ENCODE measurements around the gene ETF1.
A peak's percentile ranks its signal among the peaks of the same experiment; 100 is the strongest.

Gene ETF1

DNA sequence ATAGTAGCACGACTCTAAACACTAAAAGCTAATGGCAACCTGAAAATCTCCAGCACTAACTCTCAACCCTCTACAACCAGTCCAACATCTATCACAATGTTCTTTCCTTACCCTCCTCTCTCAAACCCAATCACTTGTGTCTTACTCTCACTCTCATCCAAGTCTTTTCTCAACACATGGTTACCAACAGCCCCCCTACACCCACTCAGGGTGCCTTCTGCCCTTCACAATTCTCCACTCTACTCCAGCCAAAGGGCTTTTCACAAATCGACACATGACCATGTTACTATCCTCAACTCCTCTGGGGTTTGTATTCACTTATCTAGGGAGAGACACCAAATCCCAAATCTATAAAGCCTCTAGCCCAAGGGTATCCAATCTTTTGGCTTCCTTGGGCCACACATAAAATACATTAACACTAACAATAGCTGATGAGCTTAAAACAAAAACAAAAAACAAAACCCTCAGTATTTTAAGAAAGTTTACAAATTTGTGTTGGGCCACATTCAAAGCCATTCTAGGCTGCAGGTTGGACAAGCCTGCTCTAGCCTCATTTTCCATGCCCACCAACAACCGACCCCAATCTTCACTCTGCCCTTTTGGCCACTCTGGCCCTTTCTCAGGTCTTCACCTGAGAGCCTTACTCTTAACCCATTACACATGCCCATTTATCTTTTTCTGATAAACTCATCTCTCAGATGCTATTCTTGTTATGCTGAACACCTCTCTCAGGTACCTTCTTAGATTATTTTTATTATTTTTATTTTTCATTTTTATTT lies 20.5 kb upstream of the ETF1 start:
- no peak for DNase-seq (ENCODE audit: low read depth)

DNA sequence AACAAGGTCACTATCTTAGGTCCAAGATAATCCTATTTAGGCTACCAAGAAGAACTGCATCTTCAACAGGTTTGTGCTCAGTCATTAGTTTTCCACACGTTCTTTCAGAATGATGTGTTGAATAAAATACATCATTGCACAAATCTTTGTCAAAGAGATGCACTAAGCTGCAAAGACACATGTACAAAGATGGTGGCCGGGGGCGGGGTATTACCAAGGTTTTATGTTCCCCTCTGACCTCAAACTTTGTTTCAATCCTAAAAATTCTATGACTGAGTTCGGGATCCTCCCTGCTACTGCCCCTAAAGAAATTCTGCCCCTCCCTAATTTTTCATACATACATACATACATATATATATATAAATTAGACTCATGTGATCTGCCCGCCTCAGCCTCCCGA lies 17.9 kb upstream of the ETF1 start:
- DNase-seq (ENCODE audit: low read depth): no peak

DNA sequence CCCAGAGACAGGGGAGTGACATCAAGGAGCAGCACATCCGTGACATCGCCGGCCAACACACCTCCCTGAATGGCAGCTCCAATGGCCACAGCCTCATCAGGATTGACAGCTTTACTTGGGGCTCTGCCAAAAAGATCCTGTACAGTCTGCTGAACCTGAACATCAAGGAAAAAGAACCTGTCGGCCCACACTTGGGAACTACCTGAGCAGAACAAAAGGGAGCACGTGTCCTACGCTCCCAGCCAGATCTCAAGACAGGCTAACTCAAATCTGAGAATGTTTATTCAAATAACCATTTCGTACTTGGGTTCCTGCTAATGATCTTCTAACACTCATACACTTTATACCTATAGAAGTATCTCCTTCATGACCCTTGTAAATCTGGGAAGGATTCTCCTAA lies 16.9 kb upstream of the ETF1 start:
- no peak for DNase-seq (ENCODE audit: low read depth)

DNA sequence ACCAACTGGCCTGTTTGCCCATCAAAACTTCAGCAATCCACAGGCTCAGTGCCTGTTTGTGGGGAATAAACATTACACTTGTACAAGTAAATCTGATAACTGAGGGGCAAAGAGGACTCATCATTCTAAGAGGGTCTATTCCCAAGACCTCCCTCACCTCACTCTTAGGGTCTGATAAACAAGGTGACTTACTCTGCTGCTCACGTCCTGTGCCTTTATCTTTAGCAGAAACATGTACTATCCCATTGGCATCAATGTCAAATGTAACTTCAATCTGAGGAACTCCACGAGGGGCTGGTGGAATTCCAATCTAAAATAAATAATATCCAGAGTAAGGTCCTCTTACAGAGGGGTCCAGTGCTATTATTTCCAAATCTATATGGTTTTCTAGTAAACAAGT lies 14.6 kb upstream of the ETF1 start:
- DNase-seq (ENCODE audit: low read depth): no peak

DNA sequence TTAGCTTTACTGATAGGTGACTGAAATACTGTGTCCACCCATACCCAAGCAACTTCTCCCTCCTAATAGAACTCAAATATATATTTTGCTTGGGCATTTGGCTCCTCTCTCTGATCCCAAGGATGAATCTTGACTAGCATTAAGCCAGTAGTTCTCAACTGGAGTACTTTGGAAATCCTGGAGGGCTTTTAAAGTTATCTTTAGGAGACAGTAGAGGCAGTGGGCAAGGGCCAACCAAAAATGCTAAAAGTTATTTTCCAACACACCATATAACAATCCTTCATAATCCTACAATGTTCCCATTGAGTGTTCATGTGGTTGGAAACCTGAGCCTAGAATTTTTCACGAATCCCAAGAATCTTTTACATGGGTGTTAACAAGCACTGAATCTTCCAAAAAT lies 11.1 kb upstream of the ETF1 start:
- no peak for DNase-seq (ENCODE audit: low read depth)

DNA sequence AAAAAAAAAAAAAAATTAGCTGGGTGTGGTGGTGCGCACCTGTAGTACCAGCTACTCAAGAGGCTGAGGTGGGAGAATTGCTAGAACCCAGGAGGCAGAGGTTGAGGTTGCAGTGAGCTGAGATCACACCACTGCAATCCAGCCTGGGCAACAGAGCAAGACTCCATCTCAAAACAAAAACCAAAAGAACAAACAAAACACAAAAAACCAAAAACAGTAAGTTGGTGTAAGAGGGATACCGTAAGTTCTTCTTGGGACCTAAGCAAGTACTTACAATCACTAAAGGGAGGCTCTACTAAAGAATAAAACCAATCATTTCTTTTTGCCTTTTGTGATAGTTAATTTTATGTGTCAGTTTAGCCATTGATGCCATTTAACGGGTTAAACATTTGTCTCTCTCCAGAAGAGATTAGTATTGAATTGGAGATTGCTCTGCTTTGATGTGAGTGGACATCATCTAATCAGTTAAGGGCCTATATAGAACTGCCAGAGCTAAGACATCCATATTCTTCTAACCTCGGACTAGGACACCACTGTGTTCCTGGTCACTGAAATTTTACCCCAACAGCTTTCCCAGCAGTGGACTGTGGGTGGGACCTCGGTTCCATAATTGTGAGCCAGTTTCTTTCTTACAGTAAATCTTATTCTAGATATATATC lies 10.5 kb upstream of the ETF1 start:
- no peak for DNase-seq (ENCODE audit: low read depth)

DNA sequence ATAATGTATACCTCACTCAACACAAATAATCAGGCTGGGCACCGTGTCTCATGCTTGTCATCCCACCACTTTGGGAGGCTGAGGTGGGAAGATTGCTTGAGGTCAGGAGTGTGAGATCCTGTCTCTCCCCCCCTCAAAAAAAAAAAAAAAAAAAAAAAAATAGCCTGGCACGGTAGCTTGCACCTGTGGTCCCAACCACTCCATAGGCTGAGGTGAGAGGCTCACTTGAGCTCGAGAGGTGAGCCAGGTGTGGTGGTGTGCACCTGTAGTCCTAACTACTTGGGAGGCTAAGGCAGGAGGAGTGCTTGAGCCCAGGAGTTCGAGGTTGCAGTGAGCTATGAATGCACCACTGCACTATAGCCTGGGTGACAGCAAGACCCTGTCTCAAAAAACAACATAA lies 9.6 kb upstream of the ETF1 start:
- DNase-seq (ENCODE audit: low read depth): no peak

DNA sequence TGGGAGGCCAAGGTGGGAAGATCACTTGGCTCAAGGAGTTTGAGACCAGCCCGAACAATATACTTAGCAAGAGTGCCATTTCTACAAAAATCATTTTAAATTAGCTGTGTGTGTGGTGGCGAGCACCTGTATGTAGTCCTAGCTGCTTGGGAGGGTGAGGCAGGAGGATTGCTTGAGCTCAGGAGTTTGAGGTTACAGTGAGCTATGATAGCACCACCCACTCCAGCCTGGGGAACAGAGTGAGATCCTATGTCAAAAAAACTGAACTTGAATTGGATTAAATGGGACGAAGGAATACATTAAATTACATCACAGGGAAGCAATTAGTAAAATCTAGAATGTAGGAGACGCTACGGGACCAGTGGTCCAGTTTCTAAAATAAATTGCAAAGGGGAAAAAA lies 6.4 kb upstream of the ETF1 start:
- DNase-seq (ENCODE audit: low read depth): no peak

DNA sequence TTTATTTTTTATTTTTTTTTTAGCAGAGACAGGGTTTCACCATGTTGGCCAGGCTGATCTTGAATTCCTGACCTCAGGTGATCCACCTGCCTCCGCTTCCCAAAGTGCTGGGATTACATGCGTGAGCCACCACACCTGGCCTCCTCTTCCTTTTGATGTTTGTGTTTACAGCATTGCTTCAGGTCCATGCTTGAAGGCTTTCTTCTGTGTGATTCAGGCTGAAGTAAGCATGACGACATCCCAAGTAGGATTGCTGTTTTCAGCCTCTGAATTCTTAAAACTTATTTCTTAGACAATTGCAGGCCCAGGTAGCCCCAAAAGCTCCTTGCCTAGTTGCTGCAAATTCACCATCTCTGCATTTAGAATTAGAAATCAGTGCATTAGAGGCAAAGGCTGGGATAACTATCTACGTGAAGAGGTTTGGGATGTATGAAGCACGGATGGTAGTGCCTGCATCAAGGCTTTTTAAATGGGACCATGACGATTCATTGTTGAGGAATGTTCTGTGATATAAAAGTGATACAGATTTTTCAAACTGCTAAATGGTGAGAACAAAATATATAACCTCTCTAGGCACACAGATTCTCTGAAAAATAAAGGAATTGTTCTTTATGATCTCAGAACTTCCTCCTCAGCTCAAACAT lies 3.0 kb upstream of the ETF1 start:
- no peak for DNase-seq (ENCODE audit: low read depth)

DNA sequence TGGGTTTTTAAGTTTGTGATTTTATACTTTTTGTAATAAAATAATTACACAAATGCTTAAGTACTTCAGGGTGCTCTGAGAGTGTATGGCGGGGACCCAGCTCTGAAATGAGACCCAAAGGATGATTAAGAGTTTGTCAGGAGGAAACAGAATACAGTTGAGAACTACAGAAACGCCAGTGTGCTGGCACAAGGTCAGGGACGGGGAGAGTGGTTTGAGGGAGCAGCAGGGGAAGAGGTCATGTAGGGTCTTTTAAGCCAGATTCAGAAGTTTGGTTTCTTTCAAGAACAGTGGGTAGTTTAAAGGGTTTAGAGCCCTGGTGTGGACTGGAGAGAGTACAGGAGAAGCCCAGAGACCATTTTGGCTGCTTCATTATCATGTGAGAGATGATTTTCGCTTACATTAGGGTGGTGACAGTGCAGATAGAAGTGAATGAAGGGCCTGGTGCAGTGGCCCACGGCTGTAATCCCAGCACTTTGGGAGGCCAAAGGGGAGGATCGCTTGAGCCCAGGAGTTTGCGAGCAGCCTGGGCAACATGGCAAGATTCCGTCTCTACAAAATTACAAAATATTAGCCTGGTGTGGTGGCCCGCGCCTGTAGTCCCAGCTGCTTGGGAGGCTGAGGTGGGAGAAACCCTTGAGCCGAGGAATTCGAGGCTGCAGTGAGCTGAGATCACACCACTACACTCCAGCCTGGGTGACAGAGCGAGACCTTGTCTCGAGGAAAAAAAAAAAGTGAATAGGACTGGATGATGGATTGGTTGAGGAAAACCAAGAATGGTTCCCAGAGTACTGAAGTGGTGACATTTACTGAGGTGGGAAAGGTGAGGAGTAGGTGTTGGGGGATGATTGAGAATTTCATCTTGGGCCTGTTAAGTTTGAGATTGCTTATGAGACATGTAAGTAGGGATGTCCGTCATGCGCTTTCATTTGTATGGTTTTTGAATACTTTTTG lies 1.4 kb upstream of the ETF1 start:
- DNase-seq (ENCODE audit: low read depth): no peak

DNA sequence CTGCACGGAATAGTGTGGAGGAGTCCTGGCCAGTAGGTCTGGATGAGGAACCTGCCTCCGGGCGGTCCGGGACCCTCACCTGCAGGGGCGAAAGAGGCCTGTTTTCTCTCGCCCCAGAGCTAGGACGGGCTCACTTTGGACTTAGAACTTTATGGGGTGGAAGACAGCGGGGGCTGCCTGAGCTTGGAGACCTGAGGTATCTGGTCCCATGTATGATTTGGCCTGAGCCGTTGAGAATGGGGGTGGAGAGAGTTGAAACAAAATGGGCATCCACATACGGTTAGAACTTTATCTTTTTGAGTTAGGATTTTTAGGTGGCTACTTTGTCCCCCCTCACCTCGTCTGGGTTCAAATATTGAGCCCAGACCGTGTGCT lies 681 bp upstream of the ETF1 start:
- no peak for DNase-seq (ENCODE audit: low read depth)

DNA sequence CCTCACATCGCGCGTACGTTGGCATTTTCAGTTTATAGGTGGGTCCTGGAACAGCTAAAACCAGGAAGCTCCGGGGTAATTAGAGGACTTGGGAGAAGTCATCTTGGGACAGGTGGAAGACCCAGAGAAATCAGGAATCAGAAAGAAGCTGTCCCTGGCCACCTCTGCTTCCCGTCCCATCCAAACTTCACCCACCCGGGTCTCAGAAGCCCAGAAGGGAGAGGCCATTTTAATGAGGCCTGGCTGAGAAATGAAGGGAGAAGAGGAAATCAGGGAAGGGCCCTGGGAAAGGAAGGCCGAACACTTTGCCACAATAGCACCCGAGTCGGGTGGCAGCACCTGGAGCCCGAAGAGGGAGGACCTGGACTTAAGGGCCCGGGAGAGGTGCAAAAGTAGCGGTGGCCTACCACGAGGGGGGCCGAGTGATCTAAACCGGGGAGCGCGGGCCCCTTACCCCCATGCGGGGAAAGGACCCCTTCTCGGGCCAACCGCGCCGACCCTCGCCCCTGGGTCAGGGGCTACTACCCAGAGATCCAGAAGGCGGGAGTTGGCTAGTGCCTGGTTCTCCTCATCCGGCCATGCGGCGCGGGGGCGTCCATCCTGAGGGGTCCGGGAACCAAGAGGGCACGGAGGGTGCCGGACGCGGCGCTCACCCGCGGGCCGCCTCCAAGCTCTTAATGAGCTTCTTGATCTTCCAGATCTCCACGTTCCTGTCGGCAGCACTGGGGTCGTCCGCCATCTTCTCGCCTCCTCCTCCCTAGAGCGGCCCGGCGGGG lies 668 bp downstream of the ETF1 start:
- DNase-seq (ENCODE audit: low read depth): peak; percentile 11

DNA sequence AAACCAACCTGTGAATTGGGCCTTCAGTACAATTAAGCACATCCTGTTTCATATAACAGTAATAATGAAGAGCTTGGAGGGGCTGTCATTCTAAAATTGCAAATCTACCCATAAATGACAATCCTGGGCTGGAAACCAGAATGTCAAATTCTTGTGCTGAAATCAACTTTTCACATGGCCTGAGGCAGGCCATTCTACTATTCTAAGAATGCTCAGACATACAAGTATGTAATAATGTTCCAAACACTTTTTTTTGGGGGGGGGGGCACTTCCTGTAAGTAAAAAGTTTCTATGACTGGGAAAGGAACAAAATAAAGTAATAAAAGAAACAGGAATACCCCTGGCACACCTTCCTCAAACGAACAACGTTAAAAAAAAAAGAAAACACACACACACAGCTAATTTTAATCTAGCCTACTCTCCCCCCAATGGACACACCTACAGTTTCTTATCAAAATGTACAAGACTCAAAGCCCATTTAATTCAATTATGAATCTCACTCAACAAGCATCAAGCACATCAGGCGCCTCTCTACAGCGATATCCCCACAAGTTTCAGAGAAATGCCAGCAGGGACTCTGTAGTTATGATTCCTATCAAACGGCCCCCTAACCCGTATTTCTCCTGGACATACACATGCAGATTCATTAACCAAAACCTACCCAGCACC lies 1.4 kb downstream of the ETF1 start:
- no peak for DNase-seq (ENCODE audit: low read depth)

DNA sequence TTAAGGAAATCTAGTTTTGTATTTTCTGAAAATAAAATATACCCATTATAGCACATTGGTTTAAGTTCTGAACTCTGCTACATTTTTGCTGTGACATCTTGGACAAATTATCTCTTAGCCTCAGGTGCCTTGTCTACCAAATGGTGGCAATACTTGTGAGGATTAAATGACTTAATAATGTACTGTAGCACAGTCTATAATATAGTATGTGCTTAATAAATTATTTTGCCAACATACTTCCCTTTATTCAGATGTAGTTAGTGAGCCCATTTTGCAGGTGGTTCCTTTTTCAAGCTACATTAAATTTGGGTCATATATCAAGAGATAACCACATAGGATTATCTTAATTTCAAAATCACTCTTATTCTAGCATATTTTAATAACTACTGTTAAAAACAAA lies 3.2 kb downstream of the ETF1 start:
- DNase-seq (ENCODE audit: low read depth): no peak

DNA sequence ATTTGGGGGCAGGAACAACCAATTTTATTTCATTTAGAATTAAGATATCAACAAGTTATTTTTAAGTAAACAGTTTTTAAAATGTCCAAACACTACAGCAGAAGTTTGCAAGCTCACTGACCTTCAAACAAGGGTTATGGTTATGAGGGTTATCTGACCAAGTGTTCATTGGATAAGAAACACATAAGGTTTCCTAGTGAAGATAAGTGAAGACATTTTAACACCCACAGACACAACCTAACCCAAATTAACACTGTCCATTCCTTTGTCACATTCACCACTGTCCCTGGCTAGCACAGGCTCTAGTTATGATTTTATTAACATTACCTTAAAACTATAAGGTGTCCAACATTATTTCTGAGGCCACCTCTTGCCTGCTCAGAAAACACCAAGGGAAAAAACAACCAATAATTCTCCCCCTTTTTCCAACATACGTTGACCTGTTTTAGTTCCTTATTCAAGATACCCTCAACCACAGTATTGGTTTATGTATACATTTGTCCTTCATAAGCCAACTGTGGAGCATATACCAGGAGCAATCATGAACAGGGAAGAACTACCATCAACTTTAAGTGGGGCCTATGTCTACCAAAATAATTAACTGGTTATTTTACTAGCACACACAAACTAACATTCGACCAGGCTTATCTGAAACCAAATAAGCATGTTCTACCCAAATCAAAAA lies 4.0 kb downstream of the ETF1 start:
- no peak for DNase-seq (ENCODE audit: low read depth)

DNA sequence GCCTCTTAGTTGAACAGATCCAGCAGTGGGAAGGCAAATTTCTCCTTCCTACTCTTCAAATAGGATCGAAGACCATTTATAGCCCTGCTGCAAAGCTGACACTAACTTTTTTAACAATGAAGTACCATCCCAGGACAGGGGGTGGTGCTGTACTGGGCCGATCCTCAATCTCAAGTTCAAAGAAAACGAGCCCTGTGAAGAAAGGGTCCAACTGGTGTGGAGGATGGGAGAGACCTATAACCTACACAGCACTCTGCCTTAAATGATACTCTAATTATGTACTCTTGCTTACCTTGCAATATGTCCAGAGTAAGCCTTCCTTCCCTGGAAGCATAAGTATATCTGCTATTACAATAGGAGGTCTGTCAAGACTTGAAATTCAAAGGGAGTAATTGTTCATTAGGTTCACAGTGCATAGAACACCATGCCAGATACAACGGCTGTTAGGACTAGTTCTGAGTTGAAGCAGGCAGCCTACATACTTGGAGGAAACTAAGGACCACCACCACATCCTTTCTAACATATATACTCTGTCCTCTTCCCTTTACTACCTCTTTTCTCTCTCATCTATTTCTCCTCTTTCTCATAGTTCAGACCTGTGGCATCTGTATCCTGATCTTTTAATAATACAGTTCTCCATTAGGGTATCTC lies 6.2 kb downstream of the ETF1 start:
- no peak for DNase-seq (ENCODE audit: low read depth)

DNA sequence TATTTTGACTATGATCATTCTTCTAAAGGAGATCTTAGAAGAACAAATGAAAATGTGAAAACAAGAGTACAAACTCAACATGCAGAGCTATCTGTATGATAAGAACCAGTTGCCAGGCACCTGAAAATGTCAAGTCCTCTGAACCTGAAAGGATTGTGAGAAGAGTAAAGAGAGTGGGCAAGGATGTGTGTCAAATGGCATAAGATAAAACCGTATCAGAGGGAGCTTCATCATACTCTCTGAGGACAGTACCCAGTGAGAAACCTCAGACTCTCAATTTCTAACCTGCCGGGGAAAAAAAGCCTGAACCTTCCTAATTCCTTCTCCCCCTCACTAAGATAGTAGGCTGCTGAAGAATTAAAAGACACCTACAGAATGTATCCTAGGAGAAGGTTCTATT lies 6.8 kb downstream of the ETF1 start:
- no peak for DNase-seq (ENCODE audit: low read depth)

DNA sequence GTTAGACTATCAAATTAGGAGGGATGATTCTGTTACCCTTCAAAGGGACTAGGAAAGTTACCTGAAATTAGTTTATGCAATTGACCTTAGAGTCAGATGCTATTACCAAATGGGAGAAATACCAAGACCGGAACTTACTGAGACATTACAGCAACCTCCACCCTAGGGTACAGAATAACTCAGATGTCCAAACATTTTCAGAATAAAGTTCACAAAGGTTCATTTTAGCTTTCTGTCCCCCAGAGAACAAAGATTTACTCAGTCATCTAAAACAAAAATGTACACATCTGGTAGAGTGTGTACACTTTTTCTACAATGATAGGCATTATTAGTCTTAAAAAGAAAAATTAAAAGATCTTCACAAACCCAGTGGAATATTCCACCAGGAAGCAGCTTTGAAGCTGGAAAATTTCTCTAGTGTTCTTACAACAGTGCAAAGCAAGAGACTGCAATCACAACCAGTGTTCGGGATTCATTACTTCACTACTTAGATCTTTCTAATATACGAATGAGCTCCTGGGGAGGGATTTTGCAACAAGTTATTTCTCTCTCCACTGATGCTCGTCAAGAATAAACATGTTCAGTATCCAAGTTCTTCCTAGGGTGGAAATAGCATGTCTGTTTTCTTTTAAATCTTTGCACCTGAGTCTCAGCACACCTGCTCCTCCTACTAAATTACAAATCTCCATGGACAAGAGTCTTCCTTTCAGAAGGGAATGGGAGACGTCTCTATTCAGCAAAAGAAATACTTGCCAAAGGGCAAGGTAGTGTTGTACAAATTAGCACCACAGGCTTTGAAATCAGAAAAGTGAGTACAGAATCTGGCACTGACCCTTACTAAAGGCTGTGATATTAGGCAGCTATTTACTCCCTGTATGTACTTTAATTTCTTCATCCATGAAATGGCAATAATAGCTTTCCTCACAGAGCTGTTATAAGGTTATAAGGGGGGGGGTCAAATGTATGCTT lies 8.8 kb downstream of the ETF1 start:
- DNase-seq (ENCODE audit: low read depth): no peak

DNA sequence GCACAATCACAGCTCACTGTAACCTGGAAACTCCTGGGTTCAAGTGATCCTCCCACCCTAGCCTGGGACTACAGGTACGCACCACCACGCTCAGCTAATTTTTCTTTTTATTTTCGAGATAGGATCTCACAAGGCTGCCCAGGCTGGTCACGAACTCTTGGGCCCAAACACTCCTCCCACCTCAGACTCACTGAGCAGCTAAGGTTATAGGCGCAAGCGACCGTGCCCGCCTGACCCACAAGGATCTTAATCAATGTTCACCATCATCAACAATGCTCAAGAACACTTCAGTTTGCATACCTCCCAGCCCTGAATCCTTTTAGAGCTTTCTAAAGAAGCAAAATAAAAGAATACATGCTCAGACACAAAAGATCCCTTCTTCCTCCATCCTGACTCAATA lies 13.2 kb downstream of the ETF1 start:
- no peak for DNase-seq (ENCODE audit: low read depth)
